Measurements from ENCODE around the gene IFNG-AS1.

IFNG-AS1 gene

DNA sequence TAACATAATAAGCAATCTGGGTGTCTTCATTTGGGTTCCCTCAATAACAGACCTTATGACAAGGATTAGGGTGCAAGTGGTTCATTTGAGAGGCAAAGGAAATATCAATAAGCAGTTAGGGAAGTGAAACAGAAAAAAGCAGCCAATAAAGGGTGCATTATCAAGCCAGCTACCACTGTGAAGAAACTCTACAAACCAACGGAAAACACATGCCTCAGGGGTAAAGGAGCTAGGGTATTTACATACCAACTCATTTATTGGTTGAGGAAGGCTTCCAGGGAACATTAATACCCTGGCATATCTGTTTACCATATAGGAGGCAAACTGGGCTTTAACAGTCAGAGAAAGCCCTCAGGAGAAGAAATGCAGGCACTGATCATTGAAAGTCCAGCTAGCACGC, 22.7 kb upstream of the IFNG-AS1 start:
- Histone ChIP-seq H3K4me3 (ENCODE audit: low read depth in 1 of 2, low read length in 2 of 2) (no peak overlapping the region), H3K9ac (ENCODE audit: low read depth in 1 of 2, low read length in 2 of 2) (no peak overlapping the region), H3K4me1 (ENCODE audit: control insufficient read depth in 1 of 2, insufficient read depth in 2 of 2, low read length in 2 of 2) (no peaks in the 10 kb centered on the region), H3K27ac (ENCODE audit: low read depth, low read length) (no peak overlapping the region), H3K9me3 (ENCODE audit: control insufficient read depth in 1 of 2, low read length in 2 of 2) (no peaks in the 10 kb centered on the region), H3K36me3 (ENCODE audit: control insufficient read depth in 1 of 2, insufficient read depth in 2 of 2, low read length in 2 of 2) (no peaks in the 10 kb centered on the region), H3K27me3 (ENCODE audit: control insufficient read depth in 1 of 2, insufficient read depth in 2 of 2, low read length in 2 of 2) (peaks cover 0 to 4% of the 10 kb centered on the region in 2 donors)

DNA sequence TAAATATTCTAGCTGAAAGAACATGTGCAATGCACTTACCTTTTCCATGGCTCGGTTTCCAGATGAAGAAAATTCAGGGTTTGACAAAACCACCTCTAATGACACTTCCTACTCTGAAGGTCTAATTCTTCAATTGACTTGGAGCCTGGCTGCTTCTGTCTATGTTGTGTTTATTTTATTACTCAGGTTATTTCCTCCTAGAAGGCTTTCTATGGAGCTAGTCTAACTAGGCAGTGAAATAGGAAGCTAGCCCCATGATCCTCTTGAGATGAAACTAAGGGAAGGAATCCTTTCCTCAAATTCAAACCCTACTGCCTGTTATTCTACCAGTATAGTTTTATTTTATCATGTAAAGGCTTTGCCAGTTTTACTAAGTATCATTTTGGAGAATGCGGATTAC, 20.9 kb upstream of the IFNG-AS1 start:
- Histone ChIP-seq H3K9me3 (ENCODE audit: control insufficient read depth in 1 of 2, low read length in 2 of 2) (no peaks in the 10 kb centered on the region), H3K27ac (ENCODE audit: low read depth, low read length) (no peak overlapping the region), H3K4me1 (ENCODE audit: control insufficient read depth in 1 of 2, insufficient read depth in 2 of 2, low read length in 2 of 2) (no peaks in the 10 kb centered on the region), H3K36me3 (ENCODE audit: control insufficient read depth in 1 of 2, insufficient read depth in 2 of 2, low read length in 2 of 2) (no peaks in the 10 kb centered on the region), H3K4me3 (ENCODE audit: low read depth in 1 of 2, low read length in 2 of 2) (no peak overlapping the region), H3K9ac (ENCODE audit: low read depth in 1 of 2, low read length in 2 of 2) (no peak overlapping the region), H3K27me3 (ENCODE audit: control insufficient read depth in 1 of 2, insufficient read depth in 2 of 2, low read length in 2 of 2) (peaks cover 0 to 4% of the 10 kb centered on the region in 2 donors)

DNA sequence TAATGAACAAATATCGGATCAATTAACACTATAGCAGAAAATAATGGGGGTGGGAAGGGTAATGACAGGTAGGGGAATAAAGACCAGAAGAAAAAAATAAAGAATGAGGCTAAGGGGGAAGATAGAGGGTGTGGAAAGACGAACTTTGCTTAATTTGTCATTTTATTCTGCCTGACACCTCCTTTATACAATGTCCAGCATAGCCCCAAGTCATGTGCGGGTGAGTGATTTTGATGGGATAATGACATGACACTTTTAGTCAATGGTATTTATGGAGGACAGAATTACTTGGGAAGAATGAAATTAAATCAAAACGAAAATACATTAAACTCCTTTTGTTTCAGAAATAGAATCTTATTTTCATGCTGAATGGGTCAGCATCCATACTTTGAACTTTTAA, 20.5 kb upstream of the IFNG-AS1 start:
- H3K9me3 ChIP-seq (ENCODE audit: control insufficient read depth in 1 of 2, low read length in 2 of 2): no peaks in the 10 kb centered on the region
- H3K27ac ChIP-seq (ENCODE audit: low read depth, low read length): no peak overlapping the region
- no peak overlapping the region for H3K4me3 ChIP-seq (ENCODE audit: low read depth in 1 of 2, low read length in 2 of 2)
- H3K9ac ChIP-seq (ENCODE audit: low read depth in 1 of 2, low read length in 2 of 2): no peak overlapping the region
- H3K4me1 ChIP-seq (ENCODE audit: control insufficient read depth in 1 of 2, insufficient read depth in 2 of 2, low read length in 2 of 2): no peaks in the 10 kb centered on the region
- H3K36me3 ChIP-seq (ENCODE audit: control insufficient read depth in 1 of 2, insufficient read depth in 2 of 2, low read length in 2 of 2): no peaks in the 10 kb centered on the region
- H3K27me3 ChIP-seq (ENCODE audit: control insufficient read depth in 1 of 2, insufficient read depth in 2 of 2, low read length in 2 of 2): peaks cover 0 to 4% of the 10 kb centered on the region in 2 donors

- H3K36me3 ChIP-seq (ENCODE audit: control insufficient read depth in 1 of 2, insufficient read depth in 2 of 2, low read length in 2 of 2): no peaks in the 10 kb centered on the region
- peaks cover 0 to 4% of the 10 kb centered on the region in 2 donors for H3K27me3 ChIP-seq (ENCODE audit: control insufficient read depth in 1 of 2, insufficient read depth in 2 of 2, low read length in 2 of 2)
- H3K4me1 ChIP-seq (ENCODE audit: control insufficient read depth in 1 of 2, insufficient read depth in 2 of 2, low read length in 2 of 2): no peaks in the 10 kb centered on the region
- no peak overlapping the region for H3K9ac ChIP-seq (ENCODE audit: low read depth in 1 of 2, low read length in 2 of 2)
- no peak overlapping the region for H3K4me3 ChIP-seq (ENCODE audit: low read depth in 1 of 2, low read length in 2 of 2)
- no peaks in the 10 kb centered on the region for H3K9me3 ChIP-seq (ENCODE audit: control insufficient read depth in 1 of 2, low read length in 2 of 2)
- H3K27ac ChIP-seq (ENCODE audit: low read depth, low read length): no peak overlapping the region
Measured at GRCh38 chr12:67969134-67969802, 20.0 kb upstream of the IFNG-AS1 start.

DNA sequence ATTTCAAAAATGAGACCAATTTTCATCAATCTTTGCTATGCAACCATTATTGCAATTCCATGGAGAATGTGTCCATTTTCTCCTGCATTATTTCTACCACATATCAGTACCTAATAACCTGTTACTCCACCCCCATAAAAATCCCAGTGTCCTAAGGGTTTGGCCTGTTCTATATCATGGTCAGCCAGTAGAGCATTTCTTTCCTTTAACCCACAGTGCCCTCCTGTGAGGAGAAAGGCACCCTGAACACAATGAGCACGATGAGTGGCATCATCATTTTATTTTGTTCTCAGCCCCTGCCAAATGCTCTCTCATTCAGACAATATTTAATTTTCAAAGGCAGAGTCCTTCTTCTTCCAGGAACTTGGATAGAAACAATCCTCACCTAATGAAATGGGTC, 11.6 kb upstream of the IFNG-AS1 start:
- Histone ChIP-seq H3K4me3 (ENCODE audit: low read depth in 1 of 2, low read length in 2 of 2) (no peak overlapping the region), H3K9me3 (ENCODE audit: control insufficient read depth in 1 of 2, low read length in 2 of 2) (no peaks in the 10 kb centered on the region), H3K4me1 (ENCODE audit: control insufficient read depth in 1 of 2, insufficient read depth in 2 of 2, low read length in 2 of 2) (no peaks in the 10 kb centered on the region), H3K27ac (ENCODE audit: low read depth, low read length) (no peak overlapping the region), H3K27me3 (ENCODE audit: control insufficient read depth in 1 of 2, insufficient read depth in 2 of 2, low read length in 2 of 2) (no peaks in the 10 kb centered on the region), H3K9ac (ENCODE audit: low read depth in 1 of 2, low read length in 2 of 2) (no peak overlapping the region), H3K36me3 (ENCODE audit: control insufficient read depth in 1 of 2, insufficient read depth in 2 of 2, low read length in 2 of 2) (no peaks in the 10 kb centered on the region)

GRCh38 chr12:67980391-67980790, 8.9 kb upstream of the IFNG-AS1 start:
- H3K9me3 ChIP-seq (ENCODE audit: control insufficient read depth in 1 of 2, low read length in 2 of 2): no peaks in the 10 kb centered on the region
- no peak overlapping the region for H3K9ac ChIP-seq (ENCODE audit: low read depth in 1 of 2, low read length in 2 of 2)
- H3K27ac ChIP-seq (ENCODE audit: low read depth, low read length): no peak overlapping the region
- no peaks in the 10 kb centered on the region for H3K36me3 ChIP-seq (ENCODE audit: control insufficient read depth in 1 of 2, insufficient read depth in 2 of 2, low read length in 2 of 2)
- no peaks in the 10 kb centered on the region for H3K4me1 ChIP-seq (ENCODE audit: control insufficient read depth in 1 of 2, insufficient read depth in 2 of 2, low read length in 2 of 2)
- H3K4me3 ChIP-seq (ENCODE audit: low read depth in 1 of 2, low read length in 2 of 2): no peak overlapping the region
- H3K27me3 ChIP-seq (ENCODE audit: control insufficient read depth in 1 of 2, insufficient read depth in 2 of 2, low read length in 2 of 2): no peaks in the 10 kb centered on the region

- Histone ChIP-seq H3K4me3 (ENCODE audit: low read depth in 1 of 2, low read length in 2 of 2) (no peak overlapping the region), H3K9me3 (ENCODE audit: control insufficient read depth in 1 of 2, low read length in 2 of 2) (no peaks in the 10 kb centered on the region), H3K36me3 (ENCODE audit: control insufficient read depth in 1 of 2, insufficient read depth in 2 of 2, low read length in 2 of 2) (no peaks in the 10 kb centered on the region), H3K9ac (ENCODE audit: low read depth in 1 of 2, low read length in 2 of 2) (no peak overlapping the region), H3K4me1 (ENCODE audit: control insufficient read depth in 1 of 2, insufficient read depth in 2 of 2, low read length in 2 of 2) (no peaks in the 10 kb centered on the region), H3K27ac (ENCODE audit: low read depth, low read length) (no peak overlapping the region), H3K27me3 (ENCODE audit: control insufficient read depth in 1 of 2, insufficient read depth in 2 of 2, low read length in 2 of 2) (no peaks in the 10 kb centered on the region)
Measured at GRCh38 chr12:67981287-67982162, 7.7 kb upstream of the IFNG-AS1 start.

- Histone ChIP-seq H3K9ac (ENCODE audit: low read depth in 1 of 2, low read length in 2 of 2) (no peak overlapping the region), H3K27ac (ENCODE audit: low read depth, low read length) (no peak overlapping the region), H3K36me3 (ENCODE audit: control insufficient read depth in 1 of 2, insufficient read depth in 2 of 2, low read length in 2 of 2) (no peaks in the 10 kb centered on the region), H3K4me3 (ENCODE audit: low read depth in 1 of 2, low read length in 2 of 2) (no peak overlapping the region), H3K27me3 (ENCODE audit: control insufficient read depth in 1 of 2, insufficient read depth in 2 of 2, low read length in 2 of 2) (no peaks in the 10 kb centered on the region), H3K4me1 (ENCODE audit: control insufficient read depth in 1 of 2, insufficient read depth in 2 of 2, low read length in 2 of 2) (no peaks in the 10 kb centered on the region), H3K9me3 (ENCODE audit: control insufficient read depth in 1 of 2, low read length in 2 of 2) (no peaks in the 10 kb centered on the region)
Measured at GRCh38 chr12:67982164-67982563, 7.1 kb upstream of the IFNG-AS1 start.

GRCh38 chr12:67986632-67987031, 2.6 kb upstream of the IFNG-AS1 start:
- Histone ChIP-seq H3K9ac (ENCODE audit: low read depth in 1 of 2, low read length in 2 of 2) (no peak overlapping the region), H3K4me3 (ENCODE audit: low read depth in 1 of 2, low read length in 2 of 2) (no peak overlapping the region), H3K27me3 (ENCODE audit: control insufficient read depth in 1 of 2, insufficient read depth in 2 of 2, low read length in 2 of 2) (no peaks in the 10 kb centered on the region)

DNA sequence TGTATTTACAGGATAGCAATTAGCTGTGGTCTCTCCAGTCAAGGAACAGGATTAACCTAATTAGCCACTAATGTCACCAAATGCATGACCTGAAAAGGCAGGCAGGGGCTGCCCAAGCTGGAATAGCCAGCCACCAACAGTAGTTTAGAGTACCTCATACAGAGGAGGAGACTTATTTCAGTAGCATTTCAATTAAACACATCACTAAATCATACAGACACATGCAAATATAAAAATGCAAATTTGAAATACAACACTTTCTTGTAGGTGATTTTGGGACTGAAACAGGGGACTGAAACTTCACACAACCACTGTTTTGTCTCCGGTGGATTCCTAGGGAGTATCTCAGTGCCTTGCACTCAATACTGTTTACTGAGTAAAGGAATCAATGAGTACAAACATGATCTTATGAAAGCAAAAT, 636 bp upstream of the IFNG-AS1 start:
- Histone ChIP-seq H3K36me3 (ENCODE audit: control insufficient read depth in 1 of 2, insufficient read depth in 2 of 2, low read length in 2 of 2) (no peaks in the 10 kb centered on the region), H3K4me3 (ENCODE audit: low read depth in 1 of 2, low read length in 2 of 2) (no peak overlapping the region), H3K4me1 (ENCODE audit: control insufficient read depth in 1 of 2, insufficient read depth in 2 of 2, low read length in 2 of 2) (no peaks in the 10 kb centered on the region), H3K9ac (ENCODE audit: low read depth in 1 of 2, low read length in 2 of 2) (no peak overlapping the region), H3K9me3 (ENCODE audit: control insufficient read depth in 1 of 2, low read length in 2 of 2) (no peaks in the 10 kb centered on the region), H3K27me3 (ENCODE audit: control insufficient read depth in 1 of 2, insufficient read depth in 2 of 2, low read length in 2 of 2) (no peaks in the 10 kb centered on the region), H3K27ac (ENCODE audit: low read depth, low read length) (no peak overlapping the region)

More at GRCh38 chr12:67986632-67987031, 2.6 kb upstream of the IFNG-AS1 start:
- no peaks in the 10 kb centered on the region for H3K9me3 ChIP-seq (ENCODE audit: control insufficient read depth in 1 of 2, low read length in 2 of 2)
- H3K4me1 ChIP-seq (ENCODE audit: control insufficient read depth in 1 of 2, insufficient read depth in 2 of 2, low read length in 2 of 2): no peaks in the 10 kb centered on the region
- H3K27ac ChIP-seq (ENCODE audit: low read depth, low read length): no peak overlapping the region
- no peaks in the 10 kb centered on the region for H3K36me3 ChIP-seq (ENCODE audit: control insufficient read depth in 1 of 2, insufficient read depth in 2 of 2, low read length in 2 of 2)
